Sigmoid colon (tissue), 7 donors: ENCODE results near the gene SPATC1L. TPM values are rescaled to one million over a fixed set of nuclear protein-coding genes. Genes with fewer than 3 reads are reported as not detected.

ENCODE experiments used
- DNase-seq: peaks from one replicate; pipeline ENCODE4 v3.0.0-alpha.2; 2019
- H3K27ac ChIP-seq, 4 donors: fragments of 200-600 bp; sonication (generic); one replicate each; pipeline ENCODE4 v1.5.1; 2016 to 2019; ENCODE audit warnings: mild to moderate bottlenecking in 1 of 4
- H3K27me3 ChIP-seq, 3 donors: fragments of 200-600 bp; sonication (generic); one replicate each; pipeline ENCODE4 v1.5.1; 2019; ENCODE audit warnings: mild to moderate bottlenecking in 1 of 3
- H3K36me3 ChIP-seq, 4 donors: fragments of 200-600 bp; sonication (generic); one replicate each; pipeline ENCODE4 v1.5.1; 2016 to 2019
- H3K4me1 ChIP-seq, 4 donors: fragments of 200-600 bp; sonication (generic); one replicate each; pipeline ENCODE4 v1.5.1; 2017 to 2019
- H3K4me3 ChIP-seq, 4 donors: fragments of 200-600 bp; sonication (generic); one replicate each; pipeline ENCODE4 v1.5.1; 2017 to 2019; ENCODE audit warnings: mild to moderate bottlenecking in 2 of 4, moderate library complexity in 1 of 4
- H3K9me3 ChIP-seq, 4 donors: fragments of 200-600 bp in 3 of 4; sonication (generic) in 3 of 4; one replicate each; pipeline versions ENCODE4 v1.5.1 to v1.6.1; 2013 to 2019
- CTCF ChIP-seq, 4 experiments: fragments of 450-650 bp in 3 of 4; fragments of 200-600 bp in 1 of 4; IDR thresholded peaks; one replicate each; pipeline ENCODE4 v1.5.1; 2016 to 2019; ENCODE audit warnings: antibody characterized with exemption in 4 of 4, mild to moderate bottlenecking in 3 of 4, moderate library complexity in 2 of 4
- EP300 ChIP-seq, 4 donors: sonication (generic); formaldehyde crosslinking; IDR thresholded peaks; one replicate each; pipeline ENCODE4 v1.6.1; 2017; ENCODE audit warnings: antibody characterized with exemption in 4 of 4
- POLR2A ChIP-seq, 2 donors: fragments of 450-650 bp; IDR thresholded peaks; one replicate each; pipeline ENCODE4 v1.6.1; 2016; ENCODE audit warnings: antibody characterized with exemption in 2 of 2, mild to moderate bottlenecking in 2 of 2, moderate library complexity in 2 of 2
- POLR2AphosphoS5 ChIP-seq, 4 donors: sonication (generic); formaldehyde crosslinking; IDR thresholded peaks; one replicate each; pipeline ENCODE4 v1.6.1; 2017; ENCODE audit warnings: antibody characterized with exemption in 4 of 4
- WGBS, 2 donors: extraction: QIAGEN DNeasy Blood & Tissue Kit; methylation state at CpG; one replicate each; pipeline ENCODE4 v1.1.7; 2013; 5-methylcytosine and 5-hydroxymethylcytosine counted together
- intact Hi-C: fragments of 100-400 bp; cut with DNase I; formaldehyde crosslinking; loops from one replicate; pipeline ENCODE4 v1.15.1; 2023
- polyA plus RNA-seq, 3 donors: library from polyadenylated mRNA; stranded (reverse); fragments of 200-250 nt; gene quantifications; one replicate each; pipeline ENCODE4 v1.2.3, GENCODE V29; 2013
- total RNA-seq, 4 donors: library from RNA; depleted of rRNA; stranded (reverse); fragments of >200 nt; gene quantifications; one replicate each; pipeline ENCODE4 v1.1.0, GENCODE V29; 2016
- donor health status: healthy with polysubstance abuse.
- donor health status: Bipolar disorder and iron deficiency.
- donor health status: healthy.

Gene SPATC1L
- total and polyA plus RNA-seq, 7 donors: 0.95 to 18.3 (median 7.8) TPM

GRCh38 chr21:46193829-46194373, 9.6 kb upstream of the SPATC1L start:
- peaks cover 21 to 87% (median 28%) of the 10 kb centered on the region in 4 donors for H3K36me3 ChIP-seq
- DNase-seq: peak; percentile 14

GRCh38 chr21:46191686-46192575, 7.7 kb upstream of the SPATC1L start:
- intact Hi-C loops: no loop called here
- Histone ChIP-seq H3K4me1 (peaks cover 0 to 20% (median 18%) of the 10 kb centered on the region in 4 donors), H3K27ac (peak overlapping the region in 1 of 4 donors; percentile 15), H3K27me3 (no peaks in the 10 kb centered on the region), H3K36me3 (peaks cover 21 to 76% (median 25%) of the 10 kb centered on the region in 4 donors), H3K9me3 (no peaks in the 10 kb centered on the region), H3K4me3 (no peak overlapping the region)
- no peak for TF ChIP-seq POLR2A (IDR thresholded peaks at IDR 0.05)
- no peak for TF ChIP-seq POLR2AphosphoS5 (IDR thresholded peaks at IDR 0.05)
- no peak for TF ChIP-seq CTCF (IDR thresholded peaks at IDR 0.05)
- TF ChIP-seq EP300 (IDR thresholded peaks at IDR 0.05): no peak
- DNase-seq: peak; percentile 59
- WGBS, 2 donors: 95 to 96% methylated on average over 20 of the region's 20 CpGs

More at GRCh38 chr21:46193829-46194373, 9.6 kb upstream of the SPATC1L start:
- Histone ChIP-seq H3K4me1 (peaks cover 0 to 13% (median 10%) of the 10 kb centered on the region in 4 donors), H3K4me3 (no peak overlapping the region), H3K9me3 (no peaks in the 10 kb centered on the region), H3K27me3 (no peaks in the 10 kb centered on the region), H3K27ac (no peak overlapping the region)
- intact Hi-C loops: no loop called here
- 96 to 97% methylated on average over 10 of the region's 10 CpGs for WGBS, 2 donors
- no peak for TF ChIP-seq POLR2A (IDR thresholded peaks at IDR 0.05)
- TF ChIP-seq CTCF (IDR thresholded peaks at IDR 0.05): no peak
- no peak for TF ChIP-seq EP300 (IDR thresholded peaks at IDR 0.05)

GRCh38 chr21:46191257-46191685, 7.0 kb upstream of the SPATC1L start:
- intact Hi-C loops: no loop called here
- peak; percentile 82 for DNase-seq
- WGBS, 2 donors: 92 to 96% methylated on average over 4 of the region's 4 CpGs
- H3K4me1 ChIP-seq: peaks cover 0 to 20% (median 18%) of the 10 kb centered on the region in 4 donors
- H3K27ac ChIP-seq: peak overlapping the region in 3 of 4 donors; percentile 15 to 69 (median 52)
- no peak for TF ChIP-seq POLR2AphosphoS5 (IDR thresholded peaks at IDR 0.05)
- peaks cover 21 to 69% (median 25%) of the 10 kb centered on the region in 4 donors for H3K36me3 ChIP-seq
- H3K27me3 ChIP-seq: no peaks in the 10 kb centered on the region
- no peak overlapping the region for H3K4me3 ChIP-seq
- no peaks in the 10 kb centered on the region for H3K9me3 ChIP-seq

GRCh38 chr21:46190491-46191131, 6.4 kb upstream of the SPATC1L start:
- TF ChIP-seq EP300 (IDR thresholded peaks at IDR 0.05) (no peak), POLR2AphosphoS5 (IDR thresholded peaks at IDR 0.05) (no peak), CTCF (IDR thresholded peaks at IDR 0.05) (no peak)
- 95% methylated on average over 15 of the region's 15 CpGs for WGBS, 2 donors
- no peaks in the 10 kb centered on the region for H3K9me3 ChIP-seq
- peaks cover 0 to 20% (median 18%) of the 10 kb centered on the region in 4 donors for H3K4me1 ChIP-seq
- H3K27ac ChIP-seq: peak overlapping the region in 3 of 4 donors; percentile 15 to 69 (median 52)
- peaks cover 15 to 63% (median 20%) of the 10 kb centered on the region in 4 donors for H3K36me3 ChIP-seq
- peak; percentile 55 for DNase-seq
- H3K27me3 ChIP-seq: no peaks in the 10 kb centered on the region
- H3K4me3 ChIP-seq: no peak overlapping the region
- intact Hi-C loops: no loop called here
